ENCODE measurements around the gene MSH4. TPM values are rescaled to one million over a fixed set of nuclear protein-coding genes. Genes with fewer than 3 reads are reported as not detected.

MSH4 gene
- total RNA-seq, 1 donor from 2014 or later: 0.20 TPM

GRCh38 chr1:75838079-75838478, 41.4 kb downstream of the MSH4 start:
- no peak for DNase-seq (ENCODE audit: low spot score)
- Mint-ChIP-seq H3K4me3 (ENCODE audit: unreplicated experiment) (no peak overlapping the region), H3K27ac (ENCODE audit: unreplicated experiment) (no peak overlapping the region), H3K36me3 (ENCODE audit: low read depth) (peaks cover 5% of the 10 kb centered on the region), H3K4me1 (ENCODE audit: low read depth) (no peaks in the 10 kb centered on the region), H3K27me3 (ENCODE audit: low read depth) (no peaks in the 10 kb centered on the region), H3K9me3 (ENCODE audit: low read depth) (peaks cover 16% of the 10 kb centered on the region)
- TF ChIP-seq CTCF (IDR thresholded peaks at IDR 0.05): no peak

GRCh38 chr1:75841421-75841820, 44.7 kb downstream of the MSH4 start:
- Mint-ChIP-seq H3K27me3 (ENCODE audit: low read depth) (no peaks in the 10 kb centered on the region), H3K4me3 (ENCODE audit: unreplicated experiment) (no peak overlapping the region), H3K9me3 (ENCODE audit: low read depth) (peaks cover 3% of the 10 kb centered on the region), H3K4me1 (ENCODE audit: low read depth) (no peaks in the 10 kb centered on the region), H3K27ac (ENCODE audit: unreplicated experiment) (no peak overlapping the region), H3K36me3 (ENCODE audit: low read depth) (peaks cover 3% of the 10 kb centered on the region)
- no peak for TF ChIP-seq CTCF (IDR thresholded peaks at IDR 0.05)
- DNase-seq (ENCODE audit: low spot score): no peak

GRCh38 chr1:75845576-75845975, 48.9 kb downstream of the MSH4 start:
- Mint-ChIP-seq H3K27me3 (ENCODE audit: low read depth) (no peaks in the 10 kb centered on the region), H3K4me1 (ENCODE audit: low read depth) (no peaks in the 10 kb centered on the region), H3K36me3 (ENCODE audit: low read depth) (no peaks in the 10 kb centered on the region), H3K27ac (ENCODE audit: unreplicated experiment) (no peak overlapping the region), H3K9me3 (ENCODE audit: low read depth) (no peaks in the 10 kb centered on the region), H3K4me3 (ENCODE audit: unreplicated experiment) (no peak overlapping the region)
- DNase-seq (ENCODE audit: low spot score): no peak
- TF ChIP-seq CTCF (IDR thresholded peaks at IDR 0.05): no peak

GRCh38 chr1:75855010-75855409, 58.3 kb downstream of the MSH4 start:
- Mint-ChIP-seq H3K27me3 (ENCODE audit: low read depth) (peaks cover 7% of the 10 kb centered on the region), H3K4me3 (ENCODE audit: unreplicated experiment) (no peak overlapping the region), H3K4me1 (ENCODE audit: low read depth) (peaks cover 5% of the 10 kb centered on the region), H3K27ac (ENCODE audit: unreplicated experiment) (no peak overlapping the region), H3K36me3 (ENCODE audit: low read depth) (no peaks in the 10 kb centered on the region), H3K9me3 (ENCODE audit: low read depth) (peaks cover 3% of the 10 kb centered on the region)
- no peak for DNase-seq (ENCODE audit: low spot score)
- no peak for TF ChIP-seq CTCF (IDR thresholded peaks at IDR 0.05)

- Mint-ChIP-seq H3K4me3 (ENCODE audit: unreplicated experiment) (no peak overlapping the region), H3K36me3 (ENCODE audit: low read depth) (no peaks in the 10 kb centered on the region), H3K9me3 (ENCODE audit: low read depth) (peaks cover 3% of the 10 kb centered on the region), H3K27ac (ENCODE audit: unreplicated experiment) (no peak overlapping the region), H3K27me3 (ENCODE audit: low read depth) (peaks cover 9% of the 10 kb centered on the region), H3K4me1 (ENCODE audit: low read depth) (peaks cover 5% of the 10 kb centered on the region)
- no peak for DNase-seq (ENCODE audit: low spot score)
- TF ChIP-seq CTCF (IDR thresholded peaks at IDR 0.05): no peak
Observed at GRCh38 chr1:75855734-75856133, 59.1 kb downstream of the MSH4 start.
